Suprapubic skin (tissue), 4 donors: ENCODE measurements around the gene STX16.

Experiments
- CTCF ChIP-seq, 2 donors: fragments of 200-600 bp in 1 of 2; fragments of 450-650 bp in 1 of 2; sonication (generic) in 1 of 2; IDR thresholded peaks; one replicate each; pipeline ENCODE4 v1.5.1; 2016 to 2019; ENCODE audit warnings: antibody characterized with exemption in 2 of 2, mild to moderate bottlenecking in 1 of 2, moderate library complexity in 1 of 2
- EP300 ChIP-seq: sonication (generic); formaldehyde crosslinking; IDR thresholded peaks from one replicate; pipeline ENCODE4 v1.6.1; 2017; ENCODE audit warnings: antibody characterized with exemption
- POLR2A ChIP-seq, 2 donors: fragments of 450-650 bp; IDR thresholded peaks; one replicate each; pipeline ENCODE4 v1.6.1; 2017; ENCODE audit warnings: antibody characterized with exemption in 2 of 2, mild to moderate bottlenecking in 2 of 2, moderate library complexity in 2 of 2
- POLR2AphosphoS5 ChIP-seq, 3 donors: sonication (generic); formaldehyde crosslinking; IDR thresholded peaks; one replicate each; pipeline ENCODE4 v1.6.1; 2017; ENCODE audit warnings: antibody characterized with exemption in 3 of 3

GRCh38 chr20:58697201-58697866 lies 46.3 kb downstream of the STX16 start:
- TF ChIP-seq CTCF (IDR thresholded peaks at IDR 0.05) = no peak
- no peak for TF ChIP-seq EP300
- TF ChIP-seq POLR2AphosphoS5 (IDR thresholded peaks at IDR 0.05) = no peak
- TF ChIP-seq POLR2A (IDR thresholded peaks at IDR 0.05) = no peak
